HG03135 (cell line): ENCODE measurements around the gene INTS2.
"Not testable (repeated sequence)": the region's sequence is repeated elsewhere in the genome, so short reads cannot be mapped to it uniquely, and the experiment has no call there.

Experiments used
- ATAC-seq: cut with Tn5 transposase; IDR thresholded peaks from one replicate; pipeline ENCODE4 v1.9.1; 2021; ENCODE audit warnings: mild to moderate bottlenecking, moderate library complexity; ENCODE audit not compliant: unreplicated experiment

INTS2 gene

GRCh38 chr17:61848896-61849295 is 78.9 kb downstream of the INTS2 start:
- ATAC-seq: no peak

GRCh38 chr17:61848247-61848646 is 79.5 kb downstream of the INTS2 start:
- ATAC-seq: no peak

GRCh38 chr17:61847659-61848058 is 80.1 kb downstream of the INTS2 start:
- no peak for ATAC-seq

GRCh38 chr17:61846761-61847375 is 80.9 kb downstream of the INTS2 start:
- no peak for ATAC-seq

- ATAC-seq: no peak
These were observed 81.7 kb downstream of the INTS2 start for GRCh38 chr17:61846088-61846487.

- no peak for ATAC-seq
These were observed 84.3 kb downstream of the INTS2 start for GRCh38 chr17:61843435-61843834.

- no peak for ATAC-seq
These were observed 84.9 kb downstream of the INTS2 start for GRCh38 chr17:61842899-61843298.

- no peak for ATAC-seq
These were observed 88.4 kb downstream of the INTS2 start for GRCh38 chr17:61839300-61839786.

- no peak for ATAC-seq
These were observed 90.4 kb downstream of the INTS2 start for GRCh38 chr17:61837175-61838051.

- no peak for ATAC-seq
These were observed 91.3 kb downstream of the INTS2 start for GRCh38 chr17:61836266-61837174.

GRCh38 chr17:61835606-61836005 is 92.2 kb downstream of the INTS2 start:
- ATAC-seq: no peak

GRCh38 chr17:61834610-61835009 is 93.2 kb downstream of the INTS2 start:
- ATAC-seq: no peak

- ATAC-seq: no peak
These were observed 94.1 kb downstream of the INTS2 start for GRCh38 chr17:61833536-61834193.

GRCh38 chr17:61832463-61832862 is 95.3 kb downstream of the INTS2 start:
- ATAC-seq: no peak

- ATAC-seq: no peak
These were observed 96.7 kb downstream of the INTS2 start for GRCh38 chr17:61831099-61831498.

- no peak for ATAC-seq
These were observed 99.1 kb downstream of the INTS2 start for GRCh38 chr17:61828694-61829093.

- no peak for ATAC-seq
These were observed 100.0 kb downstream of the INTS2 start for GRCh38 chr17:61827649-61828395.

GRCh38 chr17:61826866-61827265 is 100.9 kb downstream of the INTS2 start:
- not testable (repeated sequence) for ATAC-seq

- not testable (repeated sequence) for ATAC-seq
These were observed 101.6 kb downstream of the INTS2 start for GRCh38 chr17:61826198-61826597.
